ENCODE data around the gene ATG7. TPM values are rescaled to one million over a fixed set of nuclear protein-coding genes. Genes with fewer than 3 reads are reported as not detected.

The ATG7 gene
- total RNA-seq, 2 experiments from 2014 or later = 28.3 to 38.2 TPM

GRCh38 chr3:11536132-11536935, 264.1 kb downstream of the ATG7 start:
- no peak overlapping the region for H3K4me3 Mint-ChIP-seq
- no peaks in the 10 kb centered on the region for H3K27me3 Mint-ChIP-seq
- no peak for ATAC-seq
- no peak overlapping the region for H3K27ac Mint-ChIP-seq
- no peak for DNase-seq
- CTCF ChIA-PET = no interaction called here
- H3K36me3 Mint-ChIP-seq = no peaks in the 10 kb centered on the region
- no peaks in the 10 kb centered on the region for H3K4me1 Mint-ChIP-seq
- no peaks in the 10 kb centered on the region for H3K9me3 Mint-ChIP-seq (ENCODE audit: low read depth)

GRCh38 chr3:11536936-11537612, 264.9 kb downstream of the ATG7 start:
- CTCF ChIA-PET = no interaction called here
- H3K36me3 Mint-ChIP-seq = no peaks in the 10 kb centered on the region
- DNase-seq (no peak), ATAC-seq (no peak)
- H3K4me1 Mint-ChIP-seq = no peaks in the 10 kb centered on the region
- H3K4me3 Mint-ChIP-seq = no peak overlapping the region
- H3K9me3 Mint-ChIP-seq (ENCODE audit: low read depth) = no peaks in the 10 kb centered on the region
- no peak overlapping the region for H3K27ac Mint-ChIP-seq
- H3K27me3 Mint-ChIP-seq = no peaks in the 10 kb centered on the region

GRCh38 chr3:11538581-11538980, 266.4 kb downstream of the ATG7 start:
- Mint-ChIP-seq H3K4me1 (no peaks in the 10 kb centered on the region), H3K27ac (no peak overlapping the region), H3K27me3 (no peaks in the 10 kb centered on the region), H3K4me3 (no peak overlapping the region), H3K36me3 (no peaks in the 10 kb centered on the region), H3K9me3 (ENCODE audit: low read depth) (no peaks in the 10 kb centered on the region)
- no peak for ATAC-seq
- CTCF ChIA-PET = interaction anchor here (0.7 kb wide), 1 partner anchor 236 kb away, joined by 4 read pairs; no protein-coding TSS in a partner anchor
- no peak for DNase-seq

- Mint-ChIP-seq H3K27me3 (no peaks in the 10 kb centered on the region), H3K4me1 (no peaks in the 10 kb centered on the region), H3K36me3 (no peaks in the 10 kb centered on the region), H3K9me3 (ENCODE audit: low read depth) (no peaks in the 10 kb centered on the region), H3K4me3 (no peak overlapping the region), H3K27ac (no peak overlapping the region)
- no peak for DNase-seq
- no peak for ATAC-seq
- CTCF ChIA-PET = interaction anchor here (0.7 kb wide), 1 partner anchor 237 kb away, joined by 4 read pairs; no protein-coding TSS in a partner anchor
These were observed 267.0 kb downstream of the ATG7 start for GRCh38 chr3:11539218-11539617.

GRCh38 chr3:11539677-11540076, 267.5 kb downstream of the ATG7 start:
- CTCF ChIA-PET = no interaction called here
- Mint-ChIP-seq H3K27me3 (no peaks in the 10 kb centered on the region), H3K36me3 (no peaks in the 10 kb centered on the region), H3K4me1 (no peaks in the 10 kb centered on the region), H3K27ac (no peak overlapping the region), H3K9me3 (ENCODE audit: low read depth) (no peaks in the 10 kb centered on the region), H3K4me3 (no peak overlapping the region)
- ATAC-seq (no peak), DNase-seq (no peak)

- no peak for DNase-seq
- Mint-ChIP-seq H3K9me3 (ENCODE audit: low read depth) (no peaks in the 10 kb centered on the region), H3K27me3 (no peaks in the 10 kb centered on the region), H3K4me1 (no peaks in the 10 kb centered on the region), H3K27ac (no peak overlapping the region), H3K4me3 (no peak overlapping the region), H3K36me3 (no peaks in the 10 kb centered on the region)
- ATAC-seq = no peak
- CTCF ChIA-PET = no interaction called here
These were observed 269.4 kb downstream of the ATG7 start for GRCh38 chr3:11541321-11542303.

GRCh38 chr3:11542551-11542950, 270.4 kb downstream of the ATG7 start:
- no peaks in the 10 kb centered on the region for H3K4me1 Mint-ChIP-seq
- no peaks in the 10 kb centered on the region for H3K27me3 Mint-ChIP-seq
- CTCF ChIA-PET = no interaction called here
- no peak overlapping the region for H3K27ac Mint-ChIP-seq
- peaks cover 1% of the 10 kb centered on the region for H3K36me3 Mint-ChIP-seq
- ATAC-seq (no peak), DNase-seq (no peak)
- H3K4me3 Mint-ChIP-seq = no peak overlapping the region
- H3K9me3 Mint-ChIP-seq (ENCODE audit: low read depth) = no peaks in the 10 kb centered on the region

GRCh38 chr3:11543141-11543947, 271.1 kb downstream of the ATG7 start:
- CTCF ChIA-PET = no interaction called here
- Mint-ChIP-seq H3K4me3 (no peak overlapping the region), H3K36me3 (peaks cover 1% of the 10 kb centered on the region), H3K27ac (no peak overlapping the region), H3K27me3 (no peaks in the 10 kb centered on the region), H3K9me3 (ENCODE audit: low read depth) (no peaks in the 10 kb centered on the region), H3K4me1 (no peaks in the 10 kb centered on the region)
- ATAC-seq (no peak), DNase-seq (no peak)

GRCh38 chr3:11543948-11544387, 271.8 kb downstream of the ATG7 start:
- DNase-seq (no peak), ATAC-seq (no peak)
- no peak overlapping the region for H3K4me3 Mint-ChIP-seq
- H3K9me3 Mint-ChIP-seq (ENCODE audit: low read depth) = no peaks in the 10 kb centered on the region
- H3K4me1 Mint-ChIP-seq = no peaks in the 10 kb centered on the region
- peaks cover 1% of the 10 kb centered on the region for H3K36me3 Mint-ChIP-seq
- CTCF ChIA-PET = no interaction called here
- H3K27ac Mint-ChIP-seq = no peak overlapping the region
- no peaks in the 10 kb centered on the region for H3K27me3 Mint-ChIP-seq

DNA sequence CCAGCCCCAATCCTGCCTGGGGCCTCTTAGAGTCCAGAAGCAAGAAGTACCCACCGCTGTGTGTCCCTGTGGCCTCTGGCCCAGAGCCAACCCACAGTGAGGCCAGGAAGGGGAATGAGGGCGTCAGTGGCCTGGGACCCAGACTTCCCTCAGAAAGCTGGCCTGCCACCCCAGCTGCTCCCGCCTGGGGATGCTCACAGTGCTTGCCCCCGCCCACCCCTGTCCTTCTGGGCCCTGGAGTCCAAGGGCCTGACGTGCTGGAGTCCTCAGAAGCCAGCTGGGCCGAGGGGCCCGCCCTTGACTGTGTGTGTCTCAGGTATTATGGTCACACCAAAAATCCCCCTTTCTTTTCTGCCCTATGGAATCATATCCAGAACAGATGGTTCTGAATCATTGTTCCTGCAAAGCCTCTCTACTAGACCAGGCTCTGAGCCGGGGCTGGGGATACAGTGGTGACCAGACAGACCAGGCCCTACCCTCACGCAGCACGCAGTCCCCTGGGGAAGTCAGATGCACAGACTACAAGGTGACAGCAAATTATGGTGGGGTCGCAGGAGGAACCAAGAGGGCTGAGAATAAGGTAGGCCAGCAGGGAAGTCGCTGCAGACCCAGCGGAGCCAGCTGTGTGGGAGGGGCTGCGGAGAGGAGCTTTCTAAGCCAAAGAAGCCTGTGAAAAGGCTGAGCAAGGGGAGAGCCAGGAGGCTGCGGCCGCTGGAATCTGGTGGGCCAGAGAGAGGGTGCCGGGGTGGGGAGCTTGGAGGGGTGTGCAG, 272.4 kb downstream of the ATG7 start:
- Mint-ChIP-seq H3K27ac (no peak overlapping the region), H3K4me3 (no peak overlapping the region), H3K27me3 (no peaks in the 10 kb centered on the region), H3K4me1 (no peaks in the 10 kb centered on the region), H3K36me3 (peaks cover 1% of the 10 kb centered on the region), H3K9me3 (ENCODE audit: low read depth) (no peaks in the 10 kb centered on the region)
- CTCF ChIA-PET = no interaction called here
- DNase-seq (no peak), ATAC-seq (no peak)

DNA sequence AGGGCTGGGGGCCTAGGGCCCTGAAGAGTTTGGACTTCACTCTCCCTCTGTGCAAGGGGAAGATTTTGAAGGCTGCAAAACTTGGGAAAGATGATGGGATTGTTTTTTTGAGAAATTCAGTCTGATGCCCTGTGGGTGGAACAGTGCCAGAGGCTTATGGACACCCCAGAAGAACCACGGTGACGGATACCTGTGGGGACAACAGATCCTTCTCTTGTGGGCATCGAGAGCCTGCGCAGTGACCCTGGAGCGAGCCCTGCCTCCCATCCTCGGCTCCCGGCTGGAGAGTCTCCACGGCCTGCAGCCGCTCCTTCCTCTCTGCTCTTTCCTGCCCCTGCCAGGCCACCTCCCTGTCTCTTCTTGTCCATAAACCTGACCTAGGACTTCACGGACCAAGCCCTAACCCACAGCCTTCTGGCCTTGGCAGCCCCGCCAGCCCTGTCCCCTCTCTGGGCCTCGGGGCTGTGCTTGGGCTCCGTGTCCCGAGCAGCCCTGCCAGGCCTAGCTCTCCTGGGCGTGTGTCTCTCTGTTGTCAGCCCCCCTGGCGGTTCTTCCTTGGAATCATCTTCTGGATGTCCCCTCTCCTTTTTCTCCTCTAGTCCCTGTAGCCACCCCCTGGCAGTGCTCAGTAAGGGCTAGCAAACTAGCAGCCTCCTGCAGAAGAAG, 273.1 kb downstream of the ATG7 start:
- no peak for ATAC-seq
- Mint-ChIP-seq H3K27ac (no peak overlapping the region), H3K36me3 (peaks cover 1% of the 10 kb centered on the region), H3K4me3 (no peak overlapping the region), H3K4me1 (no peaks in the 10 kb centered on the region), H3K27me3 (no peaks in the 10 kb centered on the region), H3K9me3 (ENCODE audit: low read depth) (no peaks in the 10 kb centered on the region)
- CTCF ChIA-PET = interaction anchor here (0.8 kb wide), 1 partner anchor 590 kb away, joined by 3 read pairs; no protein-coding TSS in a partner anchor
- DNase-seq = no peak

All from activated CD8-positive, alpha-beta memory T cell treated with anti-CD3 and anti-CD28 coated beads, Interleukin-2, amount 10 ng/mL, durations not matched to agents 7 days and 5 days (primary cell).